Lung (tissue), 12 donors: Measurements from ENCODE around the gene LTB4R. TPM values are rescaled to one million over a fixed set of nuclear protein-coding genes. Genes with fewer than 3 reads are reported as not detected.

ENCODE experiments used
- ATAC-seq: fragments of 200-7000 bp; cut with Tn5 transposase; one replicate; pipeline ENCODE4 v1.9.1; 2020; ENCODE audit warnings: moderate number of reproducible peaks; ENCODE audit not compliant: insufficient read depth, low FRiP score
- DNase-seq, 3 donors: peaks; one replicate each; pipeline ENCODE4 v3.0.0-alpha.2; 2013 to 2017
- H3K27ac ChIP-seq, 2 donors: one replicate each; pipeline ENCODE4 v1.5.1; 2013; ENCODE audit warnings: mild to moderate bottlenecking in 2 of 2, moderate library complexity in 2 of 2, control low read depth in 1 of 2, inconsistent platforms in 1 of 2, low read depth in 1 of 2, low read length in 1 of 2
- H3K27me3 ChIP-seq, 3 donors: one replicate each; pipeline ENCODE4 v1.5.1; 2013; ENCODE audit warnings: low read length in 2 of 3; ENCODE audit not compliant: control insufficient read depth in 3 of 3, insufficient read depth in 3 of 3
- H3K36me3 ChIP-seq, 4 donors: one replicate each; pipeline ENCODE4 v1.5.1; 2013; ENCODE audit warnings: low read length in 4 of 4, mild to moderate bottlenecking in 1 of 4, moderate library complexity in 1 of 4; ENCODE audit not compliant: control insufficient read depth in 4 of 4, insufficient read depth in 4 of 4
- H3K4me1 ChIP-seq, 5 donors: one replicate each; pipeline ENCODE4 v1.5.1; 2013; ENCODE audit warnings: low read length in 5 of 5, mild to moderate bottlenecking in 2 of 5, moderate library complexity in 1 of 5; ENCODE audit not compliant: control insufficient read depth in 5 of 5, insufficient read depth in 5 of 5
- H3K4me3 ChIP-seq: one replicate; pipeline ENCODE4 v1.5.1; 2013; ENCODE audit warnings: mild to moderate bottlenecking, control low read depth, moderate library complexity
- H3K9ac ChIP-seq, 2 donors: one replicate each; pipeline ENCODE4 v1.5.1; 2013; ENCODE audit warnings: low read length in 2 of 2, control low read depth in 1 of 2; ENCODE audit not compliant: insufficient read depth in 1 of 2
- H3K9me3 ChIP-seq, 4 donors: one replicate each; pipeline ENCODE4 v1.5.1; 2013; ENCODE audit warnings: low read length in 3 of 4, mild to moderate bottlenecking in 1 of 4, moderate library complexity in 1 of 4; ENCODE audit not compliant: control insufficient read depth in 4 of 4, insufficient read depth in 3 of 4
- CTCF ChIP-seq: IDR thresholded peaks from 2 replicates; pipeline ENCODE4 v1.5.1; 2012; ENCODE audit warnings: mild to moderate bottlenecking; ENCODE audit errors: control extremely low read depth, extremely low read depth
- WGBS, 2 donors: extraction: QIAGEN DNeasy Blood & Tissue Kit; methylation state at CpG; one replicate each; pipeline ENCODE4 v1.1.7; 2013; 5-methylcytosine and 5-hydroxymethylcytosine counted together
- polyA plus RNA-seq, 2 donors: library from polyadenylated mRNA; stranded (reverse); fragments of 200-250 nt; gene quantifications; one replicate each; pipeline ENCODE4 v1.2.1, GENCODE V29; 2013
- total RNA-seq, 2 donors: library from RNA; depleted of rRNA in 1 of 2; stranded (reverse); fragments of >200 nt in 1 of 2; gene quantifications; one replicate each; pipeline ENCODE4 v1.2.1, GENCODE V29; 2014 to 2021
- donor health status: control.
- donor health status: control.
- donor health status: Bipolar disorder and iron deficiency.
- donor health status: healthy.
- donor health status: DM: yes; HTN: yes; CAD: no.

The LTB4R gene
- total and polyA plus RNA-seq, 4 donors: 4.4 to 47.0 (median 11.0) TPM

- Histone ChIP-seq H3K27ac (no peak overlapping the region), H3K9ac (no peak overlapping the region), H3K36me3 (no peaks in the 10 kb centered on the region), H3K9me3 (no peaks in the 10 kb centered on the region), H3K4me3 (no peak overlapping the region), H3K27me3 (peaks cover 0 to 36% (median 23%) of the 10 kb centered on the region in 3 donors), H3K4me1 (peaks cover 0 to 33% (median 5%) of the 10 kb centered on the region in 5 donors)
- ATAC-seq (no peak), DNase-seq (no peak)
- no peak for TF ChIP-seq CTCF
- 86 to 88% methylated on average over 3 of the region's 3 CpGs for WGBS, 2 donors
Observed at GRCh38 chr14:24317141-24317928, 6.0 kb downstream of the LTB4R start.

GRCh38 chr14:24321212-24321975, 10.1 kb downstream of the LTB4R start:
- Histone ChIP-seq H3K4me1 (peaks cover 0 to 9% (median 5%) of the 10 kb centered on the region in 5 donors), H3K9ac (no peak overlapping the region), H3K27ac (no peak overlapping the region), H3K27me3 (peaks cover 0 to 31% (median 23%) of the 10 kb centered on the region in 3 donors), H3K4me3 (no peak overlapping the region), H3K36me3 (peaks cover 0 to 1% (median 0%) of the 10 kb centered on the region in 4 donors), H3K9me3 (no peaks in the 10 kb centered on the region)
- ATAC-seq (no peak), DNase-seq (no peak)
- WGBS, 2 donors: 91 to 94% methylated on average over 14 of the region's 14 CpGs
- TF ChIP-seq CTCF: no peak

- no peak for TF ChIP-seq CTCF
- Histone ChIP-seq H3K36me3 (peaks cover 0 to 1% (median 0%) of the 10 kb centered on the region in 4 donors), H3K27me3 (peaks cover 0 to 19% (median 11%) of the 10 kb centered on the region in 3 donors), H3K4me3 (no peak overlapping the region), H3K9me3 (no peaks in the 10 kb centered on the region), H3K9ac (no peak overlapping the region), H3K27ac (no peak overlapping the region), H3K4me1 (peaks cover 0 to 7% (median 0%) of the 10 kb centered on the region in 5 donors)
- DNase-seq: no peak
- 82 to 90% methylated on average over 10 of the region's 10 CpGs for WGBS, 2 donors
- no peak for ATAC-seq
Observed at GRCh38 chr14:24322672-24323071, 11.4 kb downstream of the LTB4R start.
